DND-41 (cell line): ENCODE results near the gene NUDT1.

Experiments used
- ATAC-seq: fragments of 200-7000 bp; cut with Tn5 transposase; 3 replicates; pipeline ENCODE4 v1.9.1; 2021; ENCODE audit warnings: low read depth; ENCODE audit not compliant: insufficient read depth
- DNase-seq: peaks from one replicate; pipeline ENCODE4 v3.0.0-alpha.2; 2020
- H2AFZ ChIP-seq: 2 replicates; pipeline ENCODE4 v1.6.0; 2012; ENCODE audit warnings: low read depth, low read length
- H3K27ac ChIP-seq: 2 replicates; pipeline ENCODE4 v1.5.1; 2012; ENCODE audit warnings: low read length, inconsistent platforms
- H3K27me3 ChIP-seq: fragments of 200-600 bp; sonication (generic); 2 replicates; pipeline ENCODE4 v1.6.0; 2012; ENCODE audit warnings: low read length, mild to moderate bottlenecking, inconsistent platforms; ENCODE audit not compliant: insufficient read depth, poor library complexity
- H3K36me3 ChIP-seq: 2 replicates; pipeline ENCODE4 v1.5.1; 2012; ENCODE audit warnings: low read length, inconsistent platforms; ENCODE audit not compliant: insufficient read depth
- H3K4me1 ChIP-seq: 2 replicates; pipeline ENCODE4 v1.5.1; 2012; ENCODE audit warnings: mild to moderate bottlenecking, low read length; ENCODE audit not compliant: insufficient read depth
- H3K4me2 ChIP-seq: 2 replicates; pipeline ENCODE4 v1.6.0; 2012; ENCODE audit warnings: mild to moderate bottlenecking, moderate library complexity, low read length, inconsistent platforms; ENCODE audit not compliant: insufficient read depth
- H3K4me3 ChIP-seq, 2 experiments: fragments of 200-600 bp in 1 of 2; shearing (Covaris generic) in 1 of 2; 2 replicates each; pipeline ENCODE4 v1.5.1; 2012 to 2016; ENCODE audit warnings: inconsistent platforms in 2 of 2, low read length in 2 of 2, mild to moderate bottlenecking in 2 of 2, low read depth in 1 of 2, moderate library complexity in 1 of 2
- H3K79me2 ChIP-seq: 2 replicates; pipeline ENCODE4 v1.6.0; 2012; ENCODE audit warnings: low read length, inconsistent platforms; ENCODE audit not compliant: insufficient read depth
- H3K9ac ChIP-seq: 2 replicates; pipeline ENCODE4 v1.6.0; 2012; ENCODE audit warnings: low read depth, mild to moderate bottlenecking, inconsistent platforms, low read length, moderate library complexity
- H3K9me3 ChIP-seq: 2 replicates; pipeline ENCODE4 v1.5.1; 2012; ENCODE audit warnings: low read length, moderate library complexity, mild to moderate bottlenecking, inconsistent platforms; ENCODE audit not compliant: insufficient read depth, severe bottlenecking
- H4K20me1 ChIP-seq: 2 replicates; pipeline ENCODE4 v1.6.0; 2012; ENCODE audit warnings: low read length; ENCODE audit not compliant: insufficient read depth
- EZH2 ChIP-seq: IDR thresholded peaks from 3 replicates; pipeline ENCODE4 v1.6.1; 2012; ENCODE audit warnings: borderline replicate concordance, low read depth, mild to moderate bottlenecking, moderate library complexity, low read length, inconsistent platforms; ENCODE audit not compliant: severe bottlenecking
- TF ChIP-seq, protein P1 (sequence below): IDR thresholded peaks from 2 replicates; pipeline ENCODE4 v1.5.1; 2012; ENCODE audit warnings: borderline replicate concordance, low read length, moderate library complexity, mild to moderate bottlenecking; ENCODE audit not compliant: poor library complexity, severe bottlenecking; ENCODE audit errors: extremely low read depth

The NUDT1 gene

DNA sequence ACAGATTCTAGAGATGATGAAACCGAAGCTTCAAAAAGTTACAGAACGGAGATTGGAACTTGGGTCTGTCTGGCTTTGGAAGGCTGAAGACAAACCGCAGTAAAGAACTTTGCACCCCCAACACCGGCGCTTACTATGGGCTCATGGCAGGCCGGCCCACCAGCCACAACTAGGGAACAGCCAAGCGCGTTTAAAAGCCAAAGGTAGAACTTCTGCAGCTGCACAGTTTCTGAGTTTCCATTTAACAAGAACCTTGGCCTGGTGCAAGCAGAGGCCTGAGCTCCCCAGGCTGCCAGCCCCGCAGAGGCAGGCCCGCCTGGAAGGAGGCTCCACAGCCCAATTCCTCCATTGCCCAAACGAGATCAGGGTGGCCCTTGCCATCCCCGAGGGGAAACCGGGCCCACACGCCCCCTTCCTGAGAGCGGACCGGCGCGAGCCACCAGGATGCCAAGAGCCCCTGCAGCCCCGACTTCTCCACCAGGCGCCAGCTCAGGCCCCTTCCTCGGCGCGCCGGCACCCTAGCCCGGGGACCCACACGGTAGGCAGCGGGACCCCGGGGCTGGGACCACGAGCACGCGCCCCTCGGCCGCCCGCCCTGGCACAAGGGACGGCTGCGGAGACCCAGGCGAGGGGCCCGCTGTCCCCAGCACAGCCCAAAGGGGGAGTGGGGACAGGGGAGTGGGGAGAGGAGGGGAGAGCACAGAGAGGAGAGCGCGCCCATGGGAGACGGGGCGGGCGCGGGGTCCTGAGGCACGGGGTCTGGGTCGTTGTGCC is 9.8 kb upstream of the NUDT1 start:
- Histone ChIP-seq H3K27me3 (no peaks in the 10 kb centered on the region), H3K4me2 (peak overlapping the region; percentile 84), H3K36me3 (peaks cover 60% of the 10 kb centered on the region), H2AFZ (peak overlapping the region; percentile 85), H3K9me3 (no peaks in the 10 kb centered on the region), H3K79me2 (peaks cover 57% of the 10 kb centered on the region), H3K27ac (peak overlapping the region; percentile 66), H3K9ac (peak overlapping the region; percentile 95), H3K4me1 (peaks cover 45% of the 10 kb centered on the region), H4K20me1 (peaks cover 34% of the 10 kb centered on the region), H3K4me3 (peak overlapping the region; percentile 93 to 100)
- no peak for TF ChIP-seq EZH2
- TF ChIP-seq, protein P1, sequence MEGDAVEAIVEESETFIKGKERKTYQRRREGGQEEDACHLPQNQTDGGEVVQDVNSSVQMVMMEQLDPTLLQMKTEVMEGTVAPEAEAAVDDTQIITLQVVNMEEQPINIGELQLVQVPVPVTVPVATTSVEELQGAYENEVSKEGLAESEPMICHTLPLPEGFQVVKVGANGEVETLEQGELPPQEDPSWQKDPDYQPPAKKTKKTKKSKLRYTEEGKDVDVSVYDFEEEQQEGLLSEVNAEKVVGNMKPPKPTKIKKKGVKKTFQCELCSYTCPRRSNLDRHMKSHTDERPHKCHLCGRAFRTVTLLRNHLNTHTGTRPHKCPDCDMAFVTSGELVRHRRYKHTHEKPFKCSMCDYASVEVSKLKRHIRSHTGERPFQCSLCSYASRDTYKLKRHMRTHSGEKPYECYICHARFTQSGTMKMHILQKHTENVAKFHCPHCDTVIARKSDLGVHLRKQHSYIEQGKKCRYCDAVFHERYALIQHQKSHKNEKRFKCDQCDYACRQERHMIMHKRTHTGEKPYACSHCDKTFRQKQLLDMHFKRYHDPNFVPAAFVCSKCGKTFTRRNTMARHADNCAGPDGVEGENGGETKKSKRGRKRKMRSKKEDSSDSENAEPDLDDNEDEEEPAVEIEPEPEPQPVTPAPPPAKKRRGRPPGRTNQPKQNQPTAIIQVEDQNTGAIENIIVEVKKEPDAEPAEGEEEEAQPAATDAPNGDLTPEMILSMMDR, result peak; percentile 10
- DNase-seq (peak; percentile 44), ATAC-seq (peak; percentile 68)

- peaks cover 45% of the 10 kb centered on the region for H3K4me1 ChIP-seq
- TF ChIP-seq, protein P1, result no peak
- no peak for TF ChIP-seq EZH2
- H3K27ac ChIP-seq, result peak within 1 kb of the TSS; percentile 66
- H3K9me3 ChIP-seq, result no peaks in the 10 kb centered on the region
- ATAC-seq, result peak; percentile 88
- DNase-seq, result peak; percentile 91
- H3K4me3 ChIP-seq, result peak within 1 kb of the TSS; percentile 93 to 100
- peak within 1 kb of the TSS; percentile 85 for H2AFZ ChIP-seq
- H3K27me3 ChIP-seq, result no peaks in the 10 kb centered on the region
- H3K36me3 ChIP-seq, result peaks cover 60% of the 10 kb centered on the region
- H3K9ac ChIP-seq, result peak within 1 kb of the TSS; percentile 95
- peak within 1 kb of the TSS; percentile 84 for H3K4me2 ChIP-seq
- peaks cover 52% of the 10 kb centered on the region for H3K79me2 ChIP-seq
- H4K20me1 ChIP-seq, result peaks cover 29% of the 10 kb centered on the region
Measured at GRCh38 chr7:2232766-2233520, 9.1 kb upstream of the NUDT1 start, which contains the start of gene MAD1L1. MAD1L1 (minus strand) TSS chr7:2232945; CDS start chr7:2230133, 2,812 bp downstream.

GRCh38 chr7:2233926-2234325 is 8.1 kb upstream of the NUDT1 start:
- H3K4me2 ChIP-seq, result 0 out of 2 replicates have a peak overlapping the region, but pooled peaks have one; percentile 84
- ATAC-seq (no peak), DNase-seq (no peak)
- peaks cover 26% of the 10 kb centered on the region for H4K20me1 ChIP-seq
- H3K4me1 ChIP-seq, result peaks cover 45% of the 10 kb centered on the region
- no peaks in the 10 kb centered on the region for H3K9me3 ChIP-seq
- no peak overlapping the region for H2AFZ ChIP-seq
- peaks cover 49% of the 10 kb centered on the region for H3K79me2 ChIP-seq
- no peaks in the 10 kb centered on the region for H3K27me3 ChIP-seq
- H3K9ac ChIP-seq, result no peak overlapping the region
- H3K4me3 ChIP-seq, result no peak overlapping the region
- TF ChIP-seq, protein P1, result no peak
- no peak for TF ChIP-seq EZH2
- H3K36me3 ChIP-seq, result peaks cover 62% of the 10 kb centered on the region
- no peak overlapping the region for H3K27ac ChIP-seq
